ENCODE data around the gene TENM4.
"Not testable (repeated sequence)": the region's sequence is repeated elsewhere in the genome, so short reads cannot be mapped to it uniquely, and the experiment has no call there.

GRCh38 chr11:79190553-79190952 is 250.3 kb downstream of the TENM4 start:
- not testable (repeated sequence) for TF ChIP-seq POLR2A, CTCF (IDR thresholded peaks at IDR 0.05)

All from uterus (tissue), 2 donors.